Superior temporal gyrus (tissue), 1 donor: ENCODE results near the gene FOXI1.
"Not testable (repeated sequence)": the region's sequence is repeated elsewhere in the genome, so short reads cannot be mapped to it uniquely, and the experiment has no call there.

Experiments used
- DNase-seq: peaks from one replicate; pipeline ENCODE4 v3.0.0-alpha.2; 2016; ENCODE audit errors: extremely low spot score

Gene FOXI1

DNA sequence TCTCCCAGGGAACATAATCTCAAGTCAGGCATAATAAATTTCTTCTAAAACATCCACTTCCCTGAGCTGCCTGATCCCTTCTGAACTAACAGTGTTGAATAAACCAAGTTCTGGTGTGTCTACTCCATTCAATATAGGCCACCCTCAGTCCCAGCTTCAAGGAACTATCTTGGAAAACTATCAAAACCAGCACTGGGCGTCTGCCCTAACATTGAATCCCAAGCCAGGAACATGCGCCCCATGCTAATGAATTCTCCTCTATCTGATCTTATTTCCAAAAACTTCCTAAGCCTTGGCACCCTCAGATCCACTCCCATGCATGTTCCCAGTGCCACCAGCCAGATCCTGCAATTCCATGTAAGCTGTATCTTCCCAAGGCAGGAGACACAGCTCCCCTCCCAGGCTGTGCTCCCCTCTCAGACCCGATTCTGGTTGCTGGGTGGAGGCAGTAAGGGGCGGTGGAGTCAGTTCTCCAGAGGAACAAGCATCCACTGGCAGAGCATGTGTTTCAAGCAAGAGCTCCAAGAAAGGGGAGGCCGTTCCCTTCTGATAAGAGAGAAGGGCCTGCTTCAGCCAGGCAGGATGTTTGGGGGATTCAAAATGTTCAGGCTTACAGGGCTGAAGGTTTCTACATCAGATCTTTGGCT is 13.1 kb upstream of the FOXI1 start:
- DNase-seq: no peak

- DNase-seq: not testable (repeated sequence)
These were observed 11.4 kb upstream of the FOXI1 start for GRCh38 chr5:170094329-170094728.

GRCh38 chr5:170095646-170096045 is 10.1 kb upstream of the FOXI1 start:
- no peak for DNase-seq

DNA sequence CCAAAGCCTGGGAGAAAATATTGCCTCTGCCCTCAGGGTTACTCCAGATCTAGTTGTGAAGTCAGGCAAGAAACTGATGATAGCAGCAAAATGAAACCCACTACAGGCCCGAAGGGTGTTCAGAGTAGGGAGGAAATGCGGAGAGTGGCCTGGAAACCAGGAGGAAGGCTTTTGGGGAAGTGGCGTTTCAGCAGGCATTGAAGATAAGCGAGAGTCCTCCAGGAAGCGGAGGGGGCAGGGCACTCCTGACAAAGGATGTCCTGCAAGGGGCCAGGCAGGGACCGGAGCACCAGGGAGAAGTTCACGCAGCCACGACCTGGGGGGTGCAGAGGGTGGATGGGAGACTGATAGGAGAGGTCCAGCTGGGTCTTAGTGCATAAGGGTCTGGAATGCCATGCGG is 7.8 kb upstream of the FOXI1 start:
- DNase-seq: no peak

DNA sequence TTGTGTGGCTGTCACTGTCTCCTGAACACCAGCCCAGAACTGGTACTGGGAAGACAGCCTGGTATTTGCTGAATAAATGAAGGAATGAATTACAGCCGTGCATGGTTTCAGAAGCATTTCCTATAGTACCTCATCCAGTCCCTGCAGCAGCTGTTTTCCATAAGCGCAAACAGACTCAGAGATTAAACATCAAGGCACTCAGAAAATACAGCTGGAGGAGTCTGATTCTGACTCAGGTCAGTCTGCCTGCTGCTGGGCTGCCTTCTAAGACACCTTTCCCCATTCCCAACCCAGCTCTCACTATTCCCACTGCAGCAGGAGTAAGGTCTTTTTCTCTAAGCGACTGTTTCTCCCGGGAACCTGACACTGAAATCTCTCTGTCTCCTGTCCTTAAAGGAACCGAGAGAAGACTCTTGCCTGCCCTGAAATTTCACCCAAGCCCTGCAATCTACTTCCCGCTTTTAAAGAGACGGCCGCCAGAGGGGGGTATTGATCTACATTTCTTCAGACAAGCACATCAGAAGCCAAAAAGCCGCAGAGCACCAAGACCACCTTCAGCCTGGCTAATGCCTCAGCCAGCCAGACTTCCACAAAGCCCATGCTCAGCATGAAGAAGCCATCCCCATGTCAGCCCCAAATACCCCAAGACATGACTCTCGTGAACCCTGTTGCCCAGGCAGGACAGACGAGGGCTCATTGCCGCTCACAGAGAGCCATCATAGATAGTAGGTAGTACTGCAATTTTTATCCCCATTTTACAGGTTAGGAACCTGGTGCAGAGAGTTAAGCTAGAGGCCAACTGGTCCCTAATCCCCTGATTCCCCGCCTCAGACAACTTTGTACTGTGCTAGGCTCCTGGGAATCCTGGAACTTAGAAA is 5.4 kb upstream of the FOXI1 start:
- peak; percentile 90 for DNase-seq

- no peak for DNase-seq
These were observed 2.2 kb upstream of the FOXI1 start for GRCh38 chr5:170103447-170103846.

GRCh38 chr5:170104299-170104698 is 1.4 kb upstream of the FOXI1 start:
- no peak for DNase-seq

- DNase-seq: no peak
These were observed 987 bp upstream of the FOXI1 start for GRCh38 chr5:170104710-170105109.

- no peak for DNase-seq
These were observed 2.0 kb downstream of the FOXI1 start for GRCh38 chr5:170107674-170108073.

DNA sequence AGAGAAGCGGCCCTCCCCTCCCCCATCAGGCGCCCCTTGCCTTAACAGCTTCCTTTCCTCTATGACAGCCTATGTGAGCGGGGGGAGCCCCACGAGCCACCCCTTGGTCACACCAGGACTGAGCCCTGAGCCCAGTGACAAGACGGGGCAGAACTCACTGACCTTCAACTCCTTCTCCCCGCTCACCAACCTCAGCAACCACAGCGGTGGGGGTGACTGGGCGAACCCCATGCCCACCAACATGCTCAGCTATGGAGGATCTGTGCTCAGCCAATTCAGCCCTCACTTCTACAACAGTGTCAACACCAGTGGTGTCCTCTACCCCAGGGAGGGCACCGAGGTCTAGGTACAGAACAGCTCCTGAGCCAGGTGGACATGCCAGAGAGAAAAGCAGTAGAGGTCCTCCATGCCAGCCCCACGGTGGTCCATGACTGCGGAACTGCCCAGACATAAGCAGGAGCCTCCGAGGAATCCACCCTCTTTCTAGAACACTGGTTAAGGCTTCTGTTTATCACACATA is 2.6 kb downstream of the FOXI1 start:
- no peak for DNase-seq

DNA sequence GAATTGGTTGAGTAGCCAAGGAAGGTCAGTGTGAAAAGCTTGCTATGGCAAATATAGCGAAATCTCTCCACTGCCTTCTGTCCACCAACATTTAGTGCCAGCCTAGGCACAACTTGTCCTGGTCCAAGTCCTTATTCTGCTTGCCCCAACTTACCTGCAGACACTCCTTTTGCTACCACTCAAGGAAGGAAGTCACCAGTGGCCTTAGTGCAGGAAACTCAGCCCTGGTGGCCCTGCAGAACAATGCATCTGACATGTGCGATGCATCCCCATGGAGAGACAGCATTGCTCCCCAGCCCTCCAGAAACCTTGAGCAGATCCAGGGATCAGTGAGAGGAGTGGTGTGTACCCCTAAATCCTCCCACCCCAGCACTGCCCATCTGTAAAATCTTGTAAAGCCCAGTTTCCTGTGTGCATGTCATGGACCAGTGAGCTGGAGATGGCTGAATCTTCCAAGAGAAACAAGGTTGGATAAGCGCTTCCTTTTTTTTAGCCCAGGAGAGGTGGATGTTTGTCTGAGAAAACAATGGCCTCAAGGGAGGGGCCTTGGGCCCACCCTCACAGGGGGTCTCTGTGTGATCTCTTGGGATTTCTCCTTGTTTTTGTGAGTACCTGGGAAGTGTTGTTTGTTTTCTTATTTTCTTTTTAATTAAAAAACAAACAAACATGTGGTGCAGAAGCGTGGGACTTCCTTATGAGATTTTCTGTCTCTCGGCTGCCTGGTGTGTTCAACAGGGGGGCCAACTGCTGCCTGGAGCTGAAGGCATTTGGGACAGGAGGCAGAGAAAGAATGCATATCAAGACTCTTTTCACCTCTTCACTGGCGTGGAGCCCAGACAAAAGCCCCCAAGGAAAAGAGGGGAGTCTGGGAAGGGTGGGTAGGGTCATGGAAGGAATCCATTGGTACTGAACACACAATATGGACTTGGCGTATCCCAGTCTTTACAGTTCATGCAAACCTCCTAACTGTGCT is 3.6 kb downstream of the FOXI1 start:
- DNase-seq: no peak

- DNase-seq: no peak
These were observed 4.8 kb downstream of the FOXI1 start for GRCh38 chr5:170110403-170111087.

DNA sequence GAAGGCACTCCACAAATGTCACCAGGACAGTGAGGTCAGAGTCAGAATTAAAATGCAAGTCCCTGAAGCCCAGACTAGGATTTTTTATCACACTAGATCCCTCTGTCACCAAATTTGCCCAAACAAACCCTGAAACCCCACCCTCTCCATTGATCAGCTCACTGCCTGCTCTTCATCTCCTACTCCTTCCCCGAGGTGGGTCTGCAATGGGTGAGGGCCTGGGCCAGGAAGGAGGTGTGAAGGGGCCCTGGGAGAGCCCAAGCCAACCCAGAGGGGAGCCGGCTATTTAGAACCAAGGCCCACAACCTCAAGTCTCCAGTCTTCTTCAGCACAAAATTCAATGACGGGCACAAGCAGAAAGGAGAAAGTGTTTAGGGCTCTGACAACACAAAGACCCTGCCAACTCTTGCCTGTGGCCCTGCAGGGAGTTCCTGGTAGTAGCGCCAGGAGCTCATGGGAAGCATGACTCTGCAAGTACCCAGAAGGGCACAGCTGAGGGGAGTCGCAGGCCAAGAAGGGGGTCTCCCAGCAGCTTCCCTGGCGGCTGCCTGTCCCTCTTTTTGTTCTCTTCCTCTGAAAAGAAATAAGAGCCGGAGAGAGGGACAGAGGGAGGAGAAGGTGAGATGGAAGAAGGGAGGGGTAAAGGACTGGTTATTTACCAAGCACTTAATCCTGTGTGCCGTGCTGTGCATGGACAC is 5.5 kb downstream of the FOXI1 start:
- no peak for DNase-seq

DNA sequence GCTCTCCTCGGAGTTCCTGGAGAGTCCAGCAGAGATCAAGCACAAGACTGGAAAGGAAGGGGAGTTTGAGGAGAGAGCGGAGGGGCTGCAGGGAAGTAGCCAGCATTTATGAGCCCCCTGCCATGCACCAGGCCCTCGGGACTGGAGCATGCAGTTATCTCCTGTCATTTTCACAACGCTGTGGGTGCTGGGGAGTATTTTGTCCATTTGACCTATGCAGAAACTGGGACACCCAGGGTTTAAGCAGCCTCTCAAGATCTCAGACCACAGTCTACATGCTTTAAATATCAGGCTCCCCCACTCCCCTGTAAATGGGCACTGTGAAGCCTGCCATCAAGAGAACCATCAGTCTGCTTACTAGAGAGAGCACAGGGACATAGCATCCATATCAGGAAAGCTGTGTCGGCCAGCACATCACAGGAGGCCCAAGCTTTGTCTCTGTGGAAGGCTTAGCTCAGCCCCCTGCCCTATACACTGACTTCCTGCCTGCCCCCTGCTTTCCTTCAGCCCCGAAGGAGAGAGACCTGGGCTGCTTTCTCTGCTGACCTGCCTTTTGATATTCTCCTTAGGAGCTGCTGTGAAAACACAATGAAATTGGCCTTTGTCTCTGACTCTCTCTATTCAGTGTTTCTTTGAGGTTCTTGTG is 7.3 kb downstream of the FOXI1 start:
- no peak for DNase-seq

DNA sequence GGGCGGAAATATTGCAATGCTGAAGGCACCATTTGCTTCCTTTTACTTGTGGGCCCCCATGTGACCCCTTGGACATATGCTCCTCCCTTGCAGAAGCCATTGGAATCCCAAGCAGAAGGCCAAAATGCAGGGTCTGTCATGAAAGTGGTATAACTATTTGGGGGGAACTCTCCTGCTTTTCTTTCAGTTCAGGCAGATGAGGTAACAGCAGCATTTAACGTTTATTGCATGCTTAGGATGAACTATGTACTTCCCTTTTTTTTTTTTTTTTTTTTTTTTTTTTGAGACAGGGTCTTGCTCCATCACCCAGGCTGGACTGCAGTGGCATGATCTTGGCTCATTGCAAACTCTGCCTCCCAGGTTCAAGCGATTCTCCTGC is 7.8 kb downstream of the FOXI1 start:
- no peak for DNase-seq

DNA sequence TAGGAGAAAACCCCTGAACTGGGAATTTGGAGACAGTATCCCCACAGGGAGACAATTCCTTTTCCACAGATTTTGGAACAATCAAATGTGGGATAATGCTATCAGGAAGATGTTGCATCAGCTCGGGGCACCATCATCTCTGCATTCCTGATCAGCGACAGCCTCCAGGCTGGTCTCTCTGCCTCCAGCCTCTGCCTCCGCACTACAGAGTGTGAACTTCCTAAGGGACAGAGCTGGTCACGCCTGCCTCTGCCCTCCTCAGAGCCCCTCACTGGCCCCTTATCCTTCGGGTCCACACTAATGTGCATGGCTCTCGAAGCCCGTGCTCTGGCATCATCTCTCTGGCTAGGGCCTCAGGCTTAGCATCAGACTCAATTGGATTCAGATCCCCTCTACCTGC is 8.6 kb downstream of the FOXI1 start:
- DNase-seq: no peak

DNA sequence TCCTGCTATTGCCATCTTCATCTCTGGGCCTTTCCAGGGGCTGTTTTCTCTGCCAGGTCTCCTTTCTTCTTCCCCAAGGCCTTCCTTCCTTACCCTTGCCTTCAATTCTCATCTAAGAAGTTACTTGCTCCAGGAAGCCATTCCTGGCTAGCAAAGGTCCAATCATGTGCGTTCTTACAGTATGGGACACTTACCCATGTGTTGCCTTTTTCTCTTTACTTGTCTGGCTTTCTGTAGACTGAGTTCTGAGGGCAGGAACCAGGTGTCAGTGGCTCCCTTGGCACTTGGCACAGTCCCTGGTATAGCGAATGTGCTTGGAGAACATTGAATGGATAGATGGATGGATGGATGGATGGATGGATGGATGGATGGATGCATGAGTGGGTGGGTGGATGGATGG is 10.2 kb downstream of the FOXI1 start:
- no peak for DNase-seq

DNA sequence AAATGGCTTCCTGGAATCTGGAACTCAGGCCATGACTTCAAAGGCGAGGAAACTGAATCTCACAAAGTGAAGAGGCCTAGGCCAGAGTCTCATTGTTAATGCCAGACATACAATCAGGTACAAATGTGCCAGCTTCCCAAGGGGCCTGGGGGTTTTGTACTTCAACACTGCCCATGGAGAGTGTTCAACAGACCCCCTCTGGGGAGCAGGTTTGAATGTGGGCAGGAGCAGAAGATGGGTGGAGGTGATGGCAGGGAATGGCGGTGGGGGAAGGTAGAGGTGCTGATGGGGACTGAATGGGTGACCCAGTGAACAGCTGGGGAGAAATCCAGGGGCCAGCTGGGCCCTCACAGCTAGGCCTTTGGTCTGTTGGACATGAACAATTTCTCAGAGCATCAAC is 12.0 kb downstream of the FOXI1 start:
- no peak for DNase-seq

- DNase-seq: no peak
These were observed 14.9 kb downstream of the FOXI1 start for GRCh38 chr5:170120576-170120975.

DNA sequence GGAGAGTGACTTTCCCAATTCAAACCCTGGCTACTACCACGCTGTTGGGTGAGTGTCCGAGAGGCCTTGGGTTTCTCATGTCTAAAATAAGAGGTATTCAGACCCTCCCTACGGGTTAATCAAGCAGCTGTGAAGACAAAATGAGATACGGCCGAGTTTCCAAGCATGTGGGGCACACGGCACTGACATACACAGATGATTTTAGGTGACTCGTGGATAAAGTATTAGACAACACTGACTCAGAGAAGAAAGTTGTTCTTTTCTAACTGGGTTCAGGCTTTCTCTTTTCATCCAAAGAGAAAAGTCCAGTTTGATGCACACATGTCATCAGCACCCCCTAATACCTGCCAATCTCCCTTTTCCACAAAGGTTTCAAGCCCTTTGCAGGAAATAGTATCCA is 15.6 kb downstream of the FOXI1 start:
- DNase-seq: no peak
